GM12865 (cell line): Measurements from ENCODE around the gene CLIP4.

ENCODE experiments used
- DNase-seq: peaks from one replicate; pipeline ENCODE4 v3.0.0; 2010; ENCODE audit warnings: low read depth
- H3K4me3 ChIP-seq: 2 replicates; pipeline ENCODE4 v1.5.1; 2011; ENCODE audit warnings: mild to moderate bottlenecking, low read depth, low read length, control low read depth
- TF ChIP-seq, protein P1 (sequence below): IDR thresholded peaks from 2 replicates; pipeline ENCODE4 v1.5.1; 2011; ENCODE audit warnings: low read length, control low read depth, low read depth, inconsistent platforms; ENCODE audit not compliant: insufficient read depth; ENCODE audit errors: missing control alignments

The CLIP4 gene

DNA sequence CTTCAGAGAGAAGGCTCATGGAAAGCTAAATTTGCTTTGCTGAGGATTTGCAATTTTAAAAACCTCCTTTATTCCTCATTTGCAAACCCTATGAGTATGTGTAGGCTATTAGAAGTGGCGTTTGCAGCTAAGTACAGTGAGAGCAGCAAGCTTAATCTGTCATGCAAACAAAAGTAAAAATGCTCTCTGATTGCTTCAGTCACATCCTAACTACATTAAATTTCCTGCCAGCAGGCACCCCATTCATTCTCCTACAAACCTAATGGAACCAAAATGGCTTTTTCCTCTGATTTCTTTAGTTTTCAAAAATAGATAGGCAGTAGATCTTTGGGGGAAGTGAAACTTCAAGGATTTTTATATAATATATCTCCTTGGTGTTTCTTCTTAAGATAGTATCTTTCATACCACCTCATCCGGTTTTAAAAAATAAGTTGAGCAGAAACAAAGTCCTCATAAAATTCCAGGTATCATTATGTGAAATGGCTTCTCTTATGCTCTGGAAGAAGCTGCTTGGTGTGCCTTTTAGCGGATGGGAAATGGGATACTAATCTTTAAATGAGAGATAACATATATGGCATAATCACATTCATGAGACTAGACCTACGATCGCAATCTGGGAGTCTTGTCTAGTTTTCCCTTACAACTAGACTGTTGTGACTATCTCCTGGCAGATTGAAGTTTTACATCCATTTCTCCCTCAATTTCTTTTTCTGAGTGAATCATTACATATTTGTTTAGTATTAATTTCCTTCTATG, 49.1 kb downstream of the CLIP4 start:
- TF ChIP-seq, protein P1, sequence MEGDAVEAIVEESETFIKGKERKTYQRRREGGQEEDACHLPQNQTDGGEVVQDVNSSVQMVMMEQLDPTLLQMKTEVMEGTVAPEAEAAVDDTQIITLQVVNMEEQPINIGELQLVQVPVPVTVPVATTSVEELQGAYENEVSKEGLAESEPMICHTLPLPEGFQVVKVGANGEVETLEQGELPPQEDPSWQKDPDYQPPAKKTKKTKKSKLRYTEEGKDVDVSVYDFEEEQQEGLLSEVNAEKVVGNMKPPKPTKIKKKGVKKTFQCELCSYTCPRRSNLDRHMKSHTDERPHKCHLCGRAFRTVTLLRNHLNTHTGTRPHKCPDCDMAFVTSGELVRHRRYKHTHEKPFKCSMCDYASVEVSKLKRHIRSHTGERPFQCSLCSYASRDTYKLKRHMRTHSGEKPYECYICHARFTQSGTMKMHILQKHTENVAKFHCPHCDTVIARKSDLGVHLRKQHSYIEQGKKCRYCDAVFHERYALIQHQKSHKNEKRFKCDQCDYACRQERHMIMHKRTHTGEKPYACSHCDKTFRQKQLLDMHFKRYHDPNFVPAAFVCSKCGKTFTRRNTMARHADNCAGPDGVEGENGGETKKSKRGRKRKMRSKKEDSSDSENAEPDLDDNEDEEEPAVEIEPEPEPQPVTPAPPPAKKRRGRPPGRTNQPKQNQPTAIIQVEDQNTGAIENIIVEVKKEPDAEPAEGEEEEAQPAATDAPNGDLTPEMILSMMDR = no peak
- DNase-seq = no peak
- no peak overlapping the region for H3K4me3 ChIP-seq

DNA sequence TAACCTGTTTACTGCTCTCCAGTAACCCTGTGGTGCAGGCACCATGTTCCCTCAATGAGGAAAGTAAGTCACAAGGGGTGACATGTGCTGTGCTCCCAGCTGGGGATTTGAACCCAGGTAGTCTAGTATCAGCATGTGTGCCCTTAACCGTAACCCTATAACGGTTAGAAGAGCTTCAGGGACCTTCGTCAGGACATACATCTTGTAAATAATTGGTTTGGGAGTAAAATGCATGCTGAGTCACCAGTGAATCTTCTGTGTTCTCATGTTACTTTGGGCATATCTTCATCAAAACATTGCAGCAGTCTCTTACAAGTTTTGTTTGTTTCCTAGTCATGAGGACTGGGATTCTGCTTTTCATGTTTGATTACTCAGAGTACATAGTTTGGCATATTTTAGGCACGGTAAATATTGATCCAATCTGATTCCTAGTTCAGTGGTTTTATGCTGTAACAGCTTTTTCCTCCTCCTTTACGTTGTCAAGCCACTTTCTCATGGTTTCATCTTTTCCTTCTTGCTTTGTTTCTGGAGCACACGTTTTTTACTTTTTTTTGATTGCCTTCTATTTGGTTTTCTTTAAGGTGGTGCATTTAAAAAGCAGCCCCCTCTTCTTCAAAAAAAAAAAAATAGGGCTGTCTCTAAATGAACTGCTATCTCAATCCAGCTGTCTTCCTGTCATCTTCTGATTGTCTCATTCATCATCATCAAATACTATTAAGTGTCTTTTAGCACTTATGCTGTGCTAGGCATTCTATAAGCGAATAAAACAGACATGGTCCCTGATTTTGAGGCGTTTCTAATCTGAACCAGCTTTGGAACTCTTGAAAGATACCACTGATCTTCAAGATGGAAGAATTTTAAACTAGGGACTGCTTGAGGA, 50.4 kb downstream of the CLIP4 start:
- no peak overlapping the region for H3K4me3 ChIP-seq
- TF ChIP-seq, protein P1 = no peak
- DNase-seq = no peak

DNA sequence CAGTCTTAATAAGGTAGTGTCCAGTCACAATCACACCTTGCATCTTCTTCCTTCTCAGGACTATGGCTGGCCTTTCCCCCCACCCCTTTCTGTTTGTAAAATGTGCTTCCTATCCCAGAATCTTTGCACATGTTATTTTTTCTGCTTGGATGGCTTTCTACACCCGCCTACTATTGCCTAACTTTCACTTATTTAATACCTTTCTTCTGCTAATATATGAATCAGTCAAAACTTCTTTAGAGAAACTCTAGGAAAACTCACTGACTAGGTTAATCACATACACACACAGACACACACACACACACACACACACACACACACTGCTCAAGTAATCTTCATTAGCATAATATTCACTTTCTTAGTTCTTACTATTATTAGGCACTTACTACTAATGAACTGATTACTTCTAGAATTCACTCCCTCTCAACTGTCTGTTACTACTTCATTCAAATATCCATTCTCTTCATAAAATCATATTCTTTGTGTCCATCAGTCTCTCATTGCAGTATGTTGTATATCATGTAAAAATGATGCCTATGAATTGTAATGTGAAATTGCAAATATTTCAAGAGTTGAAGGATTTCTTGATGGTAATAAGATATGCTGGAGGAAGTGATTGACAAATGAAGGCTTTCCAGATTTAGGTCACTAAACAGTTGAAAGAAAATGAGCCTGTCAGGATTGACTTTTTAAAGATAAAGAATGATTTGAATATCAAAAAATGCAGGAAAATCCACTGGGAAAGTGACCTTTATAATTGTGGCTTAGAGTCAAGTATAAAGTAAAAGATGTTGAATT, 51.2 kb downstream of the CLIP4 start:
- TF ChIP-seq, protein P1 = no peak
- H3K4me3 ChIP-seq = no peak overlapping the region

DNA sequence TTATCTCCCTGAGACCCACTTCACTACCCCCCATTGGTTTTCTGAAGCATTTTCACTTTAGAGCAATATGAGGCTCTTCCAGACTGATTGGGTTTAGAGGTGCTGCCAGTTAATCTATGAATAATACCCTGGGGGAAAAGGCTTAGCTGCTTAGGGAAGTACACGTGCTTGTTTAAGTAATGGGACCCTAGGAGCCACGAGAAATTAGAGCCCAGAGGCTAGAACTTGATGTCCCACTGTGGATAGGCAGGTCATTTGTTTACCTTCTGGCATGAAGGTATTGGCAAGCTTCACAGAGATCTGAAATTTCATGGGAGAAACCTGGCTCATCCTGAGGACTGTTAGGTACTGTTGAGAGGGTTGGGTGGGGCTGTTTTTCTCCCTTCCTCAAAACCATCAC, 59.7 kb downstream of the CLIP4 start:
- DNase-seq = no peak

More for the DNA sequence above, 51.2 kb downstream of the CLIP4 start:
- DNase-seq = no peak

DNA sequence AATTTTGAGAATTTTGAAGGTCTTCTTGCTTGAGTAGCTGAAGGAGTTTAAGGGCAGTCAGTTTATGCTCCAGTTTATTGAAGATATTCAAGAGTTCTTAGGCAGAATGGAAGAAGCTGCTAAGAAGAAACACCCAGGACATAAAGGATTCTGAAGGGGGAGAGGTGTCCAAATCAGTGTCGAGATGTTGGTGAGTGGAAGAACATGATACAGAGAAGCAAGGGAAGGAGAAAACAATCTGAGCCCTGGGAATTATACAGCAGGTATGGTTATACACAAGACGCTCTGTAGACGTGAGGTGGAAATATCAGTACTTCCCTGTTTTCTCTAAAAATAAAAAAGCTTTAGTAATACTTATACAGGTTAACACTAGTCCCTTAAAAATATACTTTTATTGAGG, 60.1 kb downstream of the CLIP4 start:
- H3K4me3 ChIP-seq = no peak overlapping the region
- no peak for DNase-seq
- TF ChIP-seq, protein P1 = no peak

More for the DNA sequence above, 59.7 kb downstream of the CLIP4 start:
- TF ChIP-seq, protein P1 = no peak
- H3K4me3 ChIP-seq = no peak overlapping the region

DNA sequence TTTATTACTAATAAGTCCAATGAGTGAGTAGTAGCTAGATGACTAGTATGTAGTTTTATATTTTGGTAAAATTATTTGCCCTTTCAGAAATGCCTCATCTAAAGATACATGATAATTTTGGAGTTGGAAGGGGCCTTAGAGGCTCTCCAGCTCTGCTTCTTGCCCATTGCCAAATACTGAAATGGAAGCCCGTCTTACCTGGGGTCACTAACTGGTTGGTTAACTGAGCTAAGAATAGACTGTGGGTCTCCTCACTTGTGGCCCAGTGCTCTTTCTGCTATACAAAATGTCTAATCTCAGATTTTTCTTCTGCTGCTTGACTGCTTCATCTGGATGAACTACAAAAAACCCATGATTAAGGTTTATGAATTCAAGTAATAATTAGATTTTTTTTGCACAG, 67.1 kb downstream of the CLIP4 start:
- TF ChIP-seq, protein P1 = no peak
- no peak overlapping the region for H3K4me3 ChIP-seq
- DNase-seq = no peak
